T-helper 22 cell (primary cell): ENCODE results near the gene SERF1A.
"Not testable (repeated sequence)": the region's sequence is repeated elsewhere in the genome, so short reads cannot be mapped to it uniquely, and the experiment has no call there.

Experiments used
- DNase-seq: peaks from one replicate; pipeline ENCODE4 v3.0.0-alpha.2; 2020; ENCODE audit warnings: low read depth

Gene SERF1A

GRCh38 chr5:70900533-70901271 lies at the start of gene SERF1A:
TSS of gene SERF1A (plus strand) at chr5:70900669. CDS start at chr5:70900870, 201 bp downstream.
- DNase-seq = not testable (repeated sequence)

GRCh38 chr5:70866778-70867177 lies 33.7 kb upstream of the SERF1A start:
- DNase-seq = not testable (repeated sequence)

GRCh38 chr5:70870626-70871025 lies 29.8 kb upstream of the SERF1A start:
- DNase-seq = not testable (repeated sequence)

GRCh38 chr5:70896076-70896475 lies 4.4 kb upstream of the SERF1A start:
- not testable (repeated sequence) for DNase-seq

GRCh38 chr5:70901272-70901571 lies 753 bp downstream of the SERF1A start:
- DNase-seq = not testable (repeated sequence)

- not testable (repeated sequence) for DNase-seq
Measured at GRCh38 chr5:70906624-70907023, 6.2 kb downstream of the SERF1A start.

- DNase-seq = not testable (repeated sequence)
Measured at GRCh38 chr5:70916829-70917228, 16.4 kb downstream of the SERF1A start.

GRCh38 chr5:70925211-70925562 lies 24.7 kb downstream of the SERF1A start:
- DNase-seq = not testable (repeated sequence)

- DNase-seq = not testable (repeated sequence)
Measured at GRCh38 chr5:70931709-70932368, 31.4 kb downstream of the SERF1A start.

- DNase-seq = not testable (repeated sequence)
Measured at GRCh38 chr5:70932560-70932959, 32.1 kb downstream of the SERF1A start.

GRCh38 chr5:70953068-70953467 lies 52.6 kb downstream of the SERF1A start:
- DNase-seq = not testable (repeated sequence)
